IMR-90 (cell line): Measurements from ENCODE around the gene ADAP2. TPM values are rescaled to one million over a fixed set of nuclear protein-coding genes. Genes with fewer than 3 reads are reported as not detected.

Experiments
- ATAC-seq: fragments of 200-7000 bp; cut with Tn5 transposase; 2 replicates; pipeline ENCODE4 v1.9.1; 2020; ENCODE audit warnings: low read depth, mild to moderate bottlenecking, moderate library complexity
- BruUV-seq: library from RNA; stranded (reverse); fragments of 400-500 nt; replicated peaks from 2 replicates; lab custom pipeline; 2021; lab: Mats Ljungman, UMichigan
- CTCF ChIA-PET: fragments of 300-600 bp; formaldehyde crosslinking; extraction: SDS; loops from one replicate; lab custom pipeline; 2021; ENCODE audit warnings: antibody characterized with exemption; lab: Yijun Ruan, JAX
- POLR2A ChIA-PET: fragments of 300-600 bp; sonication (Branson Sonifier 250); formaldehyde crosslinking; loops from one replicate; lab custom pipeline; 2022; ENCODE audit warnings: antibody characterized with exemption; ENCODE audit not compliant: unreplicated experiment; lab: Charles Lee
- DNase-seq: peaks from one replicate; pipeline ENCODE4 v3.0.0; 2013
- H2AFZ ChIP-seq: replicated peaks from 2 replicates; pipeline ENCODE3; 2013; ENCODE audit warnings: low read length, mild to moderate bottlenecking; ENCODE audit not compliant: poor library complexity
- H2AK5ac ChIP-seq: 2 replicates; pipeline ENCODE4 v1.6.1; 2013; ENCODE audit warnings: low read depth, low read length, inconsistent platforms
- H2AK9ac ChIP-seq: replicated peaks from 2 replicates; pipeline ENCODE3; 2013; ENCODE audit warnings: mild to moderate bottlenecking, low read depth, low read length, moderate library complexity; ENCODE audit not compliant: poor library complexity
- H2BK120ac ChIP-seq: 2 replicates; pipeline ENCODE4 v1.6.1; 2013; ENCODE audit warnings: low read depth, low read length, inconsistent platforms
- H2BK15ac ChIP-seq: 3 replicates; pipeline ENCODE4 v1.6.1; 2013; ENCODE audit warnings: low read depth, low read length, inconsistent platforms
- H2BK20ac ChIP-seq: 2 replicates; pipeline ENCODE4 v1.6.1; 2013; ENCODE audit warnings: low read depth, mild to moderate bottlenecking, inconsistent platforms, low read length, moderate library complexity
- H2BK5ac ChIP-seq: 2 replicates; pipeline ENCODE4 v1.6.1; 2013; ENCODE audit warnings: mild to moderate bottlenecking, low read depth, low read length, inconsistent platforms; ENCODE audit not compliant: poor library complexity, severe bottlenecking
- H3K14ac ChIP-seq: replicated peaks from 2 replicates; pipeline ENCODE4 v1.6.1; 2013; ENCODE audit warnings: low read depth, low read length, inconsistent platforms
- H3K18ac ChIP-seq: 2 replicates; pipeline ENCODE4 v1.6.1; 2013; ENCODE audit warnings: low read depth, low read length, control low read depth
- H3K23ac ChIP-seq: 2 replicates; pipeline ENCODE4 v1.6.1; 2013; ENCODE audit warnings: low read depth, low read length, inconsistent platforms
- H3K27ac ChIP-seq: 2 replicates; pipeline ENCODE4 v1.5.1; 2013; ENCODE audit warnings: mild to moderate bottlenecking, control low read depth, low read length; ENCODE audit not compliant: insufficient read depth
- H3K27me3 ChIP-seq: 2 replicates; pipeline ENCODE4 v1.6.1; 2013; ENCODE audit warnings: low read length; ENCODE audit not compliant: control insufficient read depth, insufficient read depth
- H3K36me3 ChIP-seq: 2 replicates; pipeline ENCODE4 v1.6.1; 2013; ENCODE audit warnings: low read length, mixed read lengths; ENCODE audit not compliant: control insufficient read depth, insufficient read depth
- H3K4ac ChIP-seq: 2 replicates; pipeline ENCODE4 v1.6.1; 2013; ENCODE audit warnings: low read depth, low read length, inconsistent platforms
- H3K4me1 ChIP-seq: 2 replicates; pipeline ENCODE4 v1.6.1; 2013; ENCODE audit warnings: low read length, mixed read lengths; ENCODE audit not compliant: control insufficient read depth, insufficient read depth
- H3K4me2 ChIP-seq: 2 replicates; pipeline ENCODE4 v1.6.1; 2013; ENCODE audit warnings: low read depth, mild to moderate bottlenecking, control low read depth, low read length, moderate library complexity
- H3K4me3 ChIP-seq: 2 replicates; pipeline ENCODE4 v1.5.1; 2013; ENCODE audit warnings: low read depth, mild to moderate bottlenecking, control low read depth, low read length, moderate library complexity; ENCODE audit not compliant: insufficient read depth
- H3K56ac ChIP-seq: 2 replicates; pipeline ENCODE4 v1.6.1; 2013; ENCODE audit warnings: low read length, inconsistent platforms; ENCODE audit not compliant: insufficient read depth; ENCODE audit errors: extremely low read depth
- H3K79me1 ChIP-seq, 2 experiments: 2 replicates each; pipeline ENCODE4 v1.6.1; 2013; ENCODE audit warnings: low read length in 2 of 2, inconsistent platforms in 1 of 2, low read depth in 1 of 2
- H3K9ac ChIP-seq: 2 replicates; pipeline ENCODE4 v1.6.1; 2013; ENCODE audit warnings: low read depth, low read length, control low read depth
- H3K9me1 ChIP-seq: 2 replicates; pipeline ENCODE4 v1.6.1; 2013; ENCODE audit warnings: low read length, inconsistent platforms; ENCODE audit not compliant: insufficient read depth
- H3K9me3 ChIP-seq: 2 replicates; pipeline ENCODE4 v1.6.1; 2013; ENCODE audit warnings: low read length; ENCODE audit not compliant: control insufficient read depth, insufficient read depth
- H4K20me1 ChIP-seq: 2 replicates; pipeline ENCODE4 v1.6.1; 2013; ENCODE audit warnings: low read length, inconsistent platforms; ENCODE audit not compliant: insufficient read depth
- H4K5ac ChIP-seq: 2 replicates; pipeline ENCODE4 v1.6.1; 2013; ENCODE audit warnings: mild to moderate bottlenecking, low read depth, low read length, control low read depth
- H4K8ac ChIP-seq, 2 experiments: 2 replicates each; pipeline ENCODE4 v1.6.1; 2013; ENCODE audit warnings: low read depth in 2 of 2, low read length in 2 of 2, control low read depth in 1 of 2, inconsistent platforms in 1 of 2
- H4K91ac ChIP-seq: 2 replicates; pipeline ENCODE4 v1.6.1; 2013; ENCODE audit warnings: low read depth, low read length, inconsistent platforms; ENCODE audit not compliant: insufficient read depth
- BHLHE40 ChIP-seq: fragments of 150-350 bp; IDR thresholded peaks from 2 replicates; pipeline ENCODE4 v1.6.1; 2016; ENCODE audit warnings: mild to moderate bottlenecking, low read depth, low read length
- CEBPB ChIP-seq: IDR thresholded peaks from 2 replicates; pipeline ENCODE4 v1.6.1; 2012; ENCODE audit warnings: low read depth, low read length, improper control_type of control experiment
- CHD1 ChIP-seq: IDR thresholded peaks from 2 replicates; pipeline ENCODE4 v1.6.1; 2012; ENCODE audit warnings: low read depth, low read length, improper control_type of control experiment
- MAZ ChIP-seq: IDR thresholded peaks from 2 replicates; pipeline ENCODE4 v1.6.1; 2012; ENCODE audit warnings: low read depth, mild to moderate bottlenecking, low read length, improper control_type of control experiment, moderate library complexity, borderline replicate concordance
- MXI1 ChIP-seq: IDR thresholded peaks from 2 replicates; pipeline ENCODE4 v1.6.1; 2012; ENCODE audit warnings: low read depth, mild to moderate bottlenecking, low read length, moderate library complexity, borderline replicate concordance
- dilution Hi-C: fragments of 300-500 bp; cut with HindIII; formaldehyde crosslinking; loops from one replicate; pipeline ENCODE4 v1.14.3; 2018; ENCODE audit warnings: low sequenced_read_pairs; ENCODE audit not compliant: unreplicated experiment
- in situ Hi-C: fragments of 300-500 bp; cut with MboI; formaldehyde crosslinking; loops from 3 replicates; pipeline ENCODE4 v1.14.3; 2019; ENCODE audit warnings: low sequenced_read_pairs, inconsistent platforms, mixed read lengths
- intact Hi-C: fragments of 100-400 bp; cut with micrococcal nuclease; formaldehyde crosslinking; loops from 2 replicates; pipeline ENCODE4 v1.10.0; 2022
- polyA plus RNA-seq, 3 experiments: library from polyadenylated mRNA; depleted of rRNA; stranded (reverse); fragments of >200 nt; gene quantifications; 2 replicates each; pipeline ENCODE4 v1.2.3, GENCODE V29; 2012; ENCODE audit warnings: low replicate concordance in 1 of 3
- total RNA-seq: library from RNA; depleted of rRNA; stranded (reverse); fragments of >200 nt; gene quantifications from 2 replicates; pipeline ENCODE4 v1.2.3, GENCODE V29; 2012
- TF ChIP-seq, protein P1 (sequence below): fragments of 150-350 bp; IDR thresholded peaks from 2 replicates; pipeline ENCODE4 v1.6.1; 2017; ENCODE audit warnings: mild to moderate bottlenecking, antibody characterized with exemption, low read length, low read depth

The ADAP2 gene
- total and polyA plus RNA-seq, 2 of the 4 experiments (the other 2 are of a cell fraction) = 0.90 to 1.2 TPM

DNA sequence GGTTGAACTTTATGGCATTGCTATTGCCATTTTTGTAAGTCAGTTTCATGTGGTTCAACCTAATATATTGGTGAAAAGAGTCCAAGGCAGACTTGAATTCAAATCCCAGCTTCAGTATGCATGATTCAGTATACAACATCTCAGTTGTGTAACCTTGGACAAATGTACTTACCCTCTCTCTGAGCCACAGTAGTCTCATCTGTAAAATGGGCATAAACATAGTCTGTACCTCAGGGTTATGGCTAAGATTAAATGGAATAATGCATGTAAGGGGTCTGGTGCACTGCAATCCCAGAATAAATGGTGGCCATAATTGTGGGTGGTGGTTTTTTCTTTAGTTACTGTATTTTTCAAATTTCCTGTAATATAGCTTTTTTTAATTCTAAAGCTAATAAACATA lies 4.7 kb upstream of the ADAP2 start:
- no peak overlapping the region for H2BK15ac ChIP-seq
- no peak overlapping the region for H3K23ac ChIP-seq
- intact Hi-C loops = no loop called here
- H3K14ac ChIP-seq = no peak overlapping the region
- no peaks in the 10 kb centered on the region for H3K36me3 ChIP-seq
- H3K9ac ChIP-seq = no peak overlapping the region
- no peak overlapping the region for H4K5ac ChIP-seq
- ChIA-PET CTCF (no interaction called here), POLR2A (no interaction called here)
- no peaks in the 10 kb centered on the region for H4K20me1 ChIP-seq
- H4K8ac ChIP-seq = no peak overlapping the region
- H3K4me2 ChIP-seq = no peak overlapping the region
- dilution Hi-C loops = no loop called here
- H3K27me3 ChIP-seq = peaks cover 2% of the 10 kb centered on the region; the same call in 1 of the 2 replicates
- no peaks in the 10 kb centered on the region for H3K9me3 ChIP-seq
- peaks cover 6% of the 10 kb centered on the region for H3K9me1 ChIP-seq
- in situ Hi-C loops = no loop called here
- H3K18ac ChIP-seq = no peak overlapping the region
- no peak overlapping the region for H2BK5ac ChIP-seq
- no peak overlapping the region for H3K4ac ChIP-seq
- H3K27ac ChIP-seq = no peak overlapping the region
- H3K56ac ChIP-seq = no peak overlapping the region
- H3K4me1 ChIP-seq = peaks cover 5% of the 10 kb centered on the region
- no peak overlapping the region for H2AFZ ChIP-seq
- H2BK120ac ChIP-seq = no peak overlapping the region
- ATAC-seq (no peak), DNase-seq (no peak)
- TF ChIP-seq CEBPB = no peak
- no peak for TF ChIP-seq MAZ
- TF ChIP-seq, protein P1, sequence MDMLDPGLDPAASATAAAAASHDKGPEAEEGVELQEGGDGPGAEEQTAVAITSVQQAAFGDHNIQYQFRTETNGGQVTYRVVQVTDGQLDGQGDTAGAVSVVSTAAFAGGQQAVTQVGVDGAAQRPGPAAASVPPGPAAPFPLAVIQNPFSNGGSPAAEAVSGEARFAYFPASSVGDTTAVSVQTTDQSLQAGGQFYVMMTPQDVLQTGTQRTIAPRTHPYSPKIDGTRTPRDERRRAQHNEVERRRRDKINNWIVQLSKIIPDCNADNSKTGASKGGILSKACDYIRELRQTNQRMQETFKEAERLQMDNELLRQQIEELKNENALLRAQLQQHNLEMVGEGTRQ = no peak
- TF ChIP-seq MXI1 = no peak
- no peak for TF ChIP-seq BHLHE40
- TF ChIP-seq CHD1 = no peak
- H2AK9ac ChIP-seq = no peak overlapping the region
- no peak overlapping the region for H4K91ac ChIP-seq
- no peak overlapping the region for H3K4me3 ChIP-seq
- H3K79me1 ChIP-seq = 0 out of 4 replicates have a peak, but pooled peaks cover 0 to 5% of the 10 kb centered on the region in 2 experiments
- no peak overlapping the region for H2AK5ac ChIP-seq
- no TSS peak for BruUV-seq
- no peak overlapping the region for H2BK20ac ChIP-seq
